ENCODE data around the gene KRTAP5-8.

GRCh38 chr11:71542879-71543777 is 5.3 kb downstream of the KRTAP5-8 start:
- TF ChIP-seq, protein P1, sequence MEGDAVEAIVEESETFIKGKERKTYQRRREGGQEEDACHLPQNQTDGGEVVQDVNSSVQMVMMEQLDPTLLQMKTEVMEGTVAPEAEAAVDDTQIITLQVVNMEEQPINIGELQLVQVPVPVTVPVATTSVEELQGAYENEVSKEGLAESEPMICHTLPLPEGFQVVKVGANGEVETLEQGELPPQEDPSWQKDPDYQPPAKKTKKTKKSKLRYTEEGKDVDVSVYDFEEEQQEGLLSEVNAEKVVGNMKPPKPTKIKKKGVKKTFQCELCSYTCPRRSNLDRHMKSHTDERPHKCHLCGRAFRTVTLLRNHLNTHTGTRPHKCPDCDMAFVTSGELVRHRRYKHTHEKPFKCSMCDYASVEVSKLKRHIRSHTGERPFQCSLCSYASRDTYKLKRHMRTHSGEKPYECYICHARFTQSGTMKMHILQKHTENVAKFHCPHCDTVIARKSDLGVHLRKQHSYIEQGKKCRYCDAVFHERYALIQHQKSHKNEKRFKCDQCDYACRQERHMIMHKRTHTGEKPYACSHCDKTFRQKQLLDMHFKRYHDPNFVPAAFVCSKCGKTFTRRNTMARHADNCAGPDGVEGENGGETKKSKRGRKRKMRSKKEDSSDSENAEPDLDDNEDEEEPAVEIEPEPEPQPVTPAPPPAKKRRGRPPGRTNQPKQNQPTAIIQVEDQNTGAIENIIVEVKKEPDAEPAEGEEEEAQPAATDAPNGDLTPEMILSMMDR (conservative IDR thresholded peaks at IDR 0.05; ENCODE audit: low read depth, low read length) = no peak
- TF ChIP-seq EZH2phosphoT487 (IDR thresholded peaks at IDR 0.05; ENCODE audit: borderline replicate concordance, low read length) = no peak
- no peak for TF ChIP-seq EZH2 (IDR thresholded peaks at IDR 0.05; ENCODE audit: low read length, unreplicated experiment)
